HEK293 (cell line): ENCODE measurements around the gene MBNL2.

ENCODE experiments used
- CTCF ChIA-PET: fragments of 350-600 bp; formaldehyde crosslinking; extraction: SDS; loops from one replicate; lab custom pipeline; 2021; ENCODE audit warnings: antibody characterized with exemption; lab: Yijun Ruan, JAX
- POLR2A ChIA-PET: fragments of 300-600 bp; formaldehyde crosslinking; extraction: SDS; loops from one replicate; lab custom pipeline; 2020; ENCODE audit warnings: antibody characterized with exemption, inconsistent platforms; lab: Yijun Ruan, JAX
- H3K27ac ChIP-seq: fragments of 200-500 bp; sonication (Bioruptor generic); 2 replicates; pipeline ENCODE4 v1.5.1; 2014; ENCODE audit warnings: low read depth, low read length, control low read depth, inconsistent platforms; ENCODE audit errors: extremely low read depth
- H3K36me3 ChIP-seq, 2 experiments: fragments of 200-500 bp in 1 of 2; sonication (Bioruptor generic) in 1 of 2; 1 replicate in 1 of 2; 2 replicates in 1 of 2; pipeline ENCODE4 v1.5.1; 2014 to 2017; ENCODE audit warnings: inconsistent platforms in 2 of 2, low read length in 2 of 2; ENCODE audit not compliant: control insufficient read depth in 2 of 2, insufficient read depth in 1 of 2
- H3K4me1 ChIP-seq: fragments of 200-500 bp; sonication (Bioruptor generic); 2 replicates; pipeline ENCODE4 v1.5.1; 2014; ENCODE audit warnings: mild to moderate bottlenecking, low read length, inconsistent platforms; ENCODE audit not compliant: control insufficient read depth, insufficient read depth
- H3K4me3 ChIP-seq: 2 replicates; pipeline ENCODE4 v1.5.1; 2011; ENCODE audit warnings: low read depth, mild to moderate bottlenecking, control low read depth, low read length, moderate library complexity
- H3K9me3 ChIP-seq: fragments of 200-500 bp; sonication (Bioruptor generic); 2 replicates; pipeline ENCODE4 v1.5.1; 2014; ENCODE audit warnings: low read depth, low read length, inconsistent platforms; ENCODE audit not compliant: control insufficient read depth, insufficient read depth
- ATF2 ChIP-seq: fragments of 450-650 bp; formaldehyde crosslinking; IDR thresholded peaks from 2 replicates; pipeline ENCODE4 v1.5.1; 2016; ENCODE audit warnings: missing biosample characterization, missing genetic modification characterization, low read depth
- HOXD13 ChIP-seq: sonication (generic); formaldehyde crosslinking; IDR thresholded peaks from 2 replicates; pipeline ENCODE4 v1.8.0; 2022; ENCODE audit warnings: missing genetic modification reagents, borderline replicate concordance
- MEIS1 ChIP-seq: sonication (generic); formaldehyde crosslinking; IDR thresholded peaks from 2 replicates; pipeline ENCODE4 v1.8.1; 2022; ENCODE audit warnings: missing genetic modification reagents, mild to moderate bottlenecking, borderline replicate concordance
- PRDM1 ChIP-seq: fragments of 450-650 bp; formaldehyde crosslinking; IDR thresholded peaks from 2 replicates; pipeline ENCODE4; 2016; ENCODE audit warnings: missing biosample characterization, missing genetic modification characterization
- ZBTB48 ChIP-seq: fragments of 450-650 bp; formaldehyde crosslinking; IDR thresholded peaks from 2 replicates; pipeline ENCODE4 v1.5.1; 2016; ENCODE audit warnings: missing biosample characterization, missing genetic modification characterization
- ZNF157 ChIP-seq: fragments of 450-650 bp; formaldehyde crosslinking; IDR thresholded peaks from 2 replicates; pipeline ENCODE4 v1.5.1; 2016; ENCODE audit warnings: missing biosample characterization, missing genetic modification characterization
- ZNF16 ChIP-seq: fragments of 450-650 bp; formaldehyde crosslinking; IDR thresholded peaks from 2 replicates; pipeline ENCODE4 v1.5.1; 2016; ENCODE audit warnings: low read depth, missing biosample characterization, missing genetic modification characterization
- ZNF169 ChIP-seq: fragments of 450-650 bp; formaldehyde crosslinking; IDR thresholded peaks from 2 replicates; pipeline ENCODE4 v1.5.1; 2016; ENCODE audit warnings: missing biosample characterization, missing genetic modification characterization
- ZNF211 ChIP-seq: fragments of 450-650 bp; formaldehyde crosslinking; IDR thresholded peaks from 2 replicates; pipeline ENCODE4 v1.5.1; 2016; ENCODE audit warnings: low read depth, missing biosample characterization, missing genetic modification characterization
- ZNF223 ChIP-seq: fragments of 450-650 bp; formaldehyde crosslinking; IDR thresholded peaks from 2 replicates; pipeline ENCODE4 v1.5.1; 2016; ENCODE audit warnings: missing biosample characterization, missing genetic modification characterization
- ZNF239 ChIP-seq: fragments of 450-650 bp; formaldehyde crosslinking; IDR thresholded peaks from 2 replicates; pipeline ENCODE4 v1.5.1; 2016; ENCODE audit warnings: missing biosample characterization, missing genetic modification characterization
- ZNF354C ChIP-seq: fragments of 450-650 bp; formaldehyde crosslinking; IDR thresholded peaks from 2 replicates; pipeline ENCODE4 v1.5.1; 2016; ENCODE audit warnings: missing biosample characterization, missing genetic modification characterization, low read depth, borderline replicate concordance
- ZNF362 ChIP-seq: fragments of 450-650 bp; formaldehyde crosslinking; IDR thresholded peaks from 2 replicates; pipeline ENCODE4 v1.5.1; 2016; ENCODE audit warnings: missing biosample characterization, missing genetic modification characterization
- ZNF426 ChIP-seq: fragments of 450-650 bp; formaldehyde crosslinking; IDR thresholded peaks from 2 replicates; pipeline ENCODE4 v1.5.1; 2017; ENCODE audit warnings: missing biosample characterization, missing genetic modification characterization, mild to moderate bottlenecking, inconsistent platforms, moderate library complexity
- ZNF449 ChIP-seq: fragments of 450-650 bp; formaldehyde crosslinking; IDR thresholded peaks from 2 replicates; pipeline ENCODE4 v1.5.1; 2017; ENCODE audit warnings: missing biosample characterization, mild to moderate bottlenecking, missing genetic modification characterization, moderate library complexity
- ZNF513 ChIP-seq: fragments of 450-650 bp; IDR thresholded peaks from 2 replicates; pipeline ENCODE4 v1.5.1; 2018; ENCODE audit warnings: missing biosample characterization, missing genetic modification characterization
- ZNF561 ChIP-seq: fragments of 450-650 bp; IDR thresholded peaks from 2 replicates; pipeline ENCODE4 v1.5.1; 2018; ENCODE audit warnings: missing biosample characterization, missing genetic modification characterization, borderline replicate concordance
- ZNF629 ChIP-seq: fragments of 450-650 bp; formaldehyde crosslinking; IDR thresholded peaks from 2 replicates; pipeline ENCODE4 v1.5.1; 2017; ENCODE audit warnings: missing biosample characterization, missing genetic modification characterization
- ZNF777 ChIP-seq: fragments of 450-650 bp; formaldehyde crosslinking; IDR thresholded peaks from 2 replicates; pipeline ENCODE4 v1.5.1; 2017; ENCODE audit warnings: missing biosample characterization, missing genetic modification characterization, borderline replicate concordance
- ZSCAN18 ChIP-seq: fragments of 450-650 bp; formaldehyde crosslinking; IDR thresholded peaks from 2 replicates; pipeline ENCODE4 v1.5.1; 2016; ENCODE audit warnings: missing biosample characterization, missing genetic modification characterization

The MBNL2 gene

GRCh38 chr13:97245011-97245410 lies 22.9 kb downstream of the MBNL2 start:
- Histone ChIP-seq H3K27ac (no peak overlapping the region), H3K4me1 (peaks cover 15% of the 10 kb centered on the region), H3K9me3 (no peaks in the 10 kb centered on the region), H3K4me3 (no peak overlapping the region), H3K36me3 (no peaks in the 10 kb centered on the region)
- ChIA-PET CTCF (interaction anchor here (1.4 kb wide), 1 partner anchor 135 kb away, joined by 3 read pairs; no protein-coding TSS in a partner anchor), POLR2A (no interaction called here)
- no peak for TF ChIP-seq ZNF513 (tag by site-specific recombination)
- no peak for TF ChIP-seq ZNF223 (tag by site-specific recombination)
- no peak for TF ChIP-seq ZBTB48 (tag by site-specific recombination)
- TF ChIP-seq ZNF629 (tag by site-specific recombination), result no peak
- no peak for TF ChIP-seq ZNF777 (tag by site-specific recombination)
- TF ChIP-seq ZNF362, result no peak
- no peak for TF ChIP-seq MEIS1
- no peak for TF ChIP-seq ZNF16 (tag by site-specific recombination)
- TF ChIP-seq ZNF169 (tag by site-specific recombination), result no peak
- TF ChIP-seq PRDM1 (tag by site-specific recombination), result no peak
- no peak for TF ChIP-seq ATF2 (tag by site-specific recombination)
- no peak for TF ChIP-seq ZNF239 (tag by site-specific recombination)
- no peak for TF ChIP-seq ZNF354C
- TF ChIP-seq ZNF561 (tag by site-specific recombination), result no peak
- TF ChIP-seq ZNF157 (tag by site-specific recombination), result no peak
- no peak for TF ChIP-seq HOXD13 (CRISPR knock-in tag)
- TF ChIP-seq ZNF426 (tag by site-specific recombination), result no peak
- TF ChIP-seq ZNF449, result no peak
- TF ChIP-seq ZSCAN18, result no peak
- TF ChIP-seq ZNF211 (tag by site-specific recombination), result no peak
